ENCODE measurements around the gene KRT15. TPM values are rescaled to one million over a fixed set of nuclear protein-coding genes. Genes with fewer than 3 reads are reported as not detected.

Gene KRT15
- total and polyA plus RNA-seq, 2 experiments from 2014 or later, result 6.8 to 10.6 TPM

DNA sequence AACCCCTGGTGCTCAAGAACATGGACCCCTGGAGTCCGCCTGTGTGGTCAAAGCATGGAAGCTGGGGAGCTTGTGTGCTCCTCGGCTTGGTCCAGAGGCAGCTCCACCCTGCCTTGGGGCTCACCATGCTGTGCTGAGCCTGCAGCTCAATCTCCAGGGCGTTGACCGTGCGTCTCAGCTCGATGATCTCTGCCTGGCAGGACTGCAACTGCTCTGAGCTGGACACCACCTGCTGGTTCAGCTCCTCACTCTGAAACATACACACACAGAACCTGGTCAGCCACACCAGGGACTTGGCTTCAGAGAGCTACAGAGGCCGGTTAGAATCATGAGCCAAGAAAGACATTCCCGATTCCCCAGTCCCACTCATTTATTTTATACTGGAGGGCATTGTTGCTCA, 40.5 kb downstream of the KRT15 start:
- Histone ChIP-seq H3K4me3 (no peak overlapping the region), H3K9me3 (ENCODE audit: low read depth) (no peaks in the 10 kb centered on the region), H3K27ac (no peak overlapping the region), H3K4me2 (no peak overlapping the region), H3K9me2 (replicated peaks; ENCODE audit: insufficient read depth) (no peaks in the 10 kb centered on the region), H2AFZ (no peak overlapping the region), H3K36me3 (replicated peaks; ENCODE audit: insufficient read depth, low read depth) (no peaks in the 10 kb centered on the region), H3K27me3 (no peaks in the 10 kb centered on the region), H4K20me1 (ENCODE audit: insufficient read depth, poor library complexity, severe bottlenecking) (no peaks in the 10 kb centered on the region), H3K4me1 (ENCODE audit: insufficient read depth) (no peaks in the 10 kb centered on the region), H3K79me2 (no peaks in the 10 kb centered on the region)
- 91% methylated on average over 8 of the region's 8 CpGs for WGBS (ENCODE audit: low lambda C conversion rate, missing lambda C conversion rate)
- no peak for DNase-seq (ENCODE audit: low spot score)
- TF ChIP-seq, protein P1, sequence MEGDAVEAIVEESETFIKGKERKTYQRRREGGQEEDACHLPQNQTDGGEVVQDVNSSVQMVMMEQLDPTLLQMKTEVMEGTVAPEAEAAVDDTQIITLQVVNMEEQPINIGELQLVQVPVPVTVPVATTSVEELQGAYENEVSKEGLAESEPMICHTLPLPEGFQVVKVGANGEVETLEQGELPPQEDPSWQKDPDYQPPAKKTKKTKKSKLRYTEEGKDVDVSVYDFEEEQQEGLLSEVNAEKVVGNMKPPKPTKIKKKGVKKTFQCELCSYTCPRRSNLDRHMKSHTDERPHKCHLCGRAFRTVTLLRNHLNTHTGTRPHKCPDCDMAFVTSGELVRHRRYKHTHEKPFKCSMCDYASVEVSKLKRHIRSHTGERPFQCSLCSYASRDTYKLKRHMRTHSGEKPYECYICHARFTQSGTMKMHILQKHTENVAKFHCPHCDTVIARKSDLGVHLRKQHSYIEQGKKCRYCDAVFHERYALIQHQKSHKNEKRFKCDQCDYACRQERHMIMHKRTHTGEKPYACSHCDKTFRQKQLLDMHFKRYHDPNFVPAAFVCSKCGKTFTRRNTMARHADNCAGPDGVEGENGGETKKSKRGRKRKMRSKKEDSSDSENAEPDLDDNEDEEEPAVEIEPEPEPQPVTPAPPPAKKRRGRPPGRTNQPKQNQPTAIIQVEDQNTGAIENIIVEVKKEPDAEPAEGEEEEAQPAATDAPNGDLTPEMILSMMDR (IDR thresholded peaks at IDR 0.05; ENCODE audit: poor library complexity), result no peak
- TF ChIP-seq EZH2 (IDR thresholded peaks at IDR 0.05; ENCODE audit: borderline replicate concordance) (no peak), EZH2phosphoT487 (IDR thresholded peaks at IDR 0.05; ENCODE audit: low read depth, severe bottlenecking, unreplicated experiment) (no peak)

DNA sequence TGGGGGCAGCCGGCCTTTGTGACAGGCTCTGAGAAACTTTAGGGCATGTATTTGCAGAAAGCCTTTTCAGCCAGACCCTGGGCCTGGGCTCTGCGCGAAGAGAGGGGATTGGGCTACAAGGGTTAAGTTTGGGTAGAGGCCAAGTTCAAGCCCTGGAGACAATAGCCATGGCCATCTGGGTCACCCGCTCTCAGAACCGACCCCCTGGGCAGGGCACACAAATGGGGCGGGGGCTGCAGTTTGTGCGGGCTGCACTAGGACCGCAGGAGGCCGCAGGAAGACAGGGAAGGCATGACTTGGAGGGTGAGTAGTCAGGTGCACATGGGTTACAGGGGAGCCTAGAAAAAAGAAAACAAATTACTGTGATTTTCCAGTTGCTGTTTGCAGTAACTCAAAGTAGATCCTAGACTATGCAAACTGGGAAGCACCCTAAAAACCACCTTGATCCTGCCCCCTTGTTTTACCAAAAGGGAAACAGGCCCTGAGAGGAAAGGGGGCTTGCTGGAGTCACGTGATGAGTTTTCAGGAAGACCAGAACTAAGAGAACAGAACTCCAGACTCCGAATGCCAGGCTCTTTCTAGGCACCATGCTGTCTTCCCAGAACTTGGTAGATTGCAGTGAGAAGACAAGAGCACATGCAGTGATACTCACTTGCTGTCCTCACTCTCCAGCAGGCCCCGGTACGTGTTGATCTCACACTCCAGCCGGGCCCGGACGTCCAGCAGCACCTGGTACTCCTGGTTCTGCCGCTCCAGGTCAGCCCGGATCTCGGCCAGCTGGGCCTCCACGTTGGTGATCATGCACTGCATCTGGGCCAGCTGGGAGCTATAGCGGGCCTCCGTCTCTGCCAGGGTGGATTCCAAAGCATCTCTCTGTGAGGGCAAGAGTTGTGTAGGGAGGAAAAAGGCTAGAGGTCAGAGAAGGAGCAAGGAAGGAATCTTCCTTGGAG, 41.5 kb downstream of the KRT15 start:
- Histone ChIP-seq H3K27me3 (no peaks in the 10 kb centered on the region), H2AFZ (no peak overlapping the region), H3K4me2 (no peak overlapping the region), H4K20me1 (ENCODE audit: insufficient read depth, poor library complexity, severe bottlenecking) (no peaks in the 10 kb centered on the region), H3K27ac (no peak overlapping the region), H3K36me3 (replicated peaks; ENCODE audit: insufficient read depth, low read depth) (no peaks in the 10 kb centered on the region), H3K9me3 (ENCODE audit: low read depth) (no peaks in the 10 kb centered on the region), H3K4me1 (ENCODE audit: insufficient read depth) (no peaks in the 10 kb centered on the region), H3K4me3 (no peak overlapping the region), H3K79me2 (no peaks in the 10 kb centered on the region), H3K9me2 (replicated peaks; ENCODE audit: insufficient read depth) (no peaks in the 10 kb centered on the region)
- TF ChIP-seq EZH2phosphoT487 (IDR thresholded peaks at IDR 0.05; ENCODE audit: low read depth, severe bottlenecking, unreplicated experiment) (no peak), EZH2 (IDR thresholded peaks at IDR 0.05; ENCODE audit: borderline replicate concordance) (no peak)
- TF ChIP-seq, protein P1 (IDR thresholded peaks at IDR 0.05; ENCODE audit: poor library complexity), result no peak
- 94% methylated on average over 22 of the region's 22 CpGs for WGBS (ENCODE audit: low lambda C conversion rate, missing lambda C conversion rate)
- no peak for DNase-seq (ENCODE audit: low spot score)

DNA sequence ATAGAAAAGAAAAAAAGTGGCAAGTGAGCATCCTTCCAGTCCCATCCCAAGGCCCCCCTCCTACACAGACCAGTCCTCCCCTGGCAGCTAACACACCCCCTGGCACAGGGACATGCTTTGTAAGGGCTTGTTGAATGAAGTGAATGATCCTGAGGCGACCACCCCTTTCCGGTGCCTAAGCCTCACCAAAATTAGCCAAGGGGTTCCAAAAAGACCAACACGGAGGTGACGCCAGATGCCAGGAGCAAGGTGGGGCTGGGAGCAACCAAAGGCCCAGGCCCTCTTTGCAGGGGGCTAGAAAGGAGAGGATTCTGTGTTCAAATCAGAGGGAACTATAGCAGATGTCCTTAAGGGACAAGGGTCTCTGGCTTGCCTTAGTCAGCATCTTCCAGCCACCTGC, 43.3 kb downstream of the KRT15 start:
- H4K20me1 ChIP-seq (ENCODE audit: insufficient read depth, poor library complexity, severe bottlenecking), result no peaks in the 10 kb centered on the region
- no peaks in the 10 kb centered on the region for H3K79me2 ChIP-seq
- no peaks in the 10 kb centered on the region for H3K9me3 ChIP-seq (ENCODE audit: low read depth)
- H3K36me3 ChIP-seq (replicated peaks; ENCODE audit: insufficient read depth, low read depth), result no peaks in the 10 kb centered on the region
- H2AFZ ChIP-seq, result no peak overlapping the region
- no peak for DNase-seq (ENCODE audit: low spot score)
- WGBS (ENCODE audit: low lambda C conversion rate, missing lambda C conversion rate), result 92% methylated on average over 4 of the region's 4 CpGs
- no peak overlapping the region for H3K4me3 ChIP-seq
- no peaks in the 10 kb centered on the region for H3K9me2 ChIP-seq (replicated peaks; ENCODE audit: insufficient read depth)
- H3K27me3 ChIP-seq, result no peaks in the 10 kb centered on the region
- H3K27ac ChIP-seq, result no peak overlapping the region
- H3K4me2 ChIP-seq, result no peak overlapping the region
- H3K4me1 ChIP-seq (ENCODE audit: insufficient read depth), result no peaks in the 10 kb centered on the region
- TF ChIP-seq EZH2phosphoT487 (IDR thresholded peaks at IDR 0.05; ENCODE audit: low read depth, severe bottlenecking, unreplicated experiment) (no peak), EZH2 (IDR thresholded peaks at IDR 0.05; ENCODE audit: borderline replicate concordance) (no peak)
- TF ChIP-seq, protein P1 (IDR thresholded peaks at IDR 0.05; ENCODE audit: poor library complexity), result no peak
